ENCODE results near the gene SFTA2.

DNA sequence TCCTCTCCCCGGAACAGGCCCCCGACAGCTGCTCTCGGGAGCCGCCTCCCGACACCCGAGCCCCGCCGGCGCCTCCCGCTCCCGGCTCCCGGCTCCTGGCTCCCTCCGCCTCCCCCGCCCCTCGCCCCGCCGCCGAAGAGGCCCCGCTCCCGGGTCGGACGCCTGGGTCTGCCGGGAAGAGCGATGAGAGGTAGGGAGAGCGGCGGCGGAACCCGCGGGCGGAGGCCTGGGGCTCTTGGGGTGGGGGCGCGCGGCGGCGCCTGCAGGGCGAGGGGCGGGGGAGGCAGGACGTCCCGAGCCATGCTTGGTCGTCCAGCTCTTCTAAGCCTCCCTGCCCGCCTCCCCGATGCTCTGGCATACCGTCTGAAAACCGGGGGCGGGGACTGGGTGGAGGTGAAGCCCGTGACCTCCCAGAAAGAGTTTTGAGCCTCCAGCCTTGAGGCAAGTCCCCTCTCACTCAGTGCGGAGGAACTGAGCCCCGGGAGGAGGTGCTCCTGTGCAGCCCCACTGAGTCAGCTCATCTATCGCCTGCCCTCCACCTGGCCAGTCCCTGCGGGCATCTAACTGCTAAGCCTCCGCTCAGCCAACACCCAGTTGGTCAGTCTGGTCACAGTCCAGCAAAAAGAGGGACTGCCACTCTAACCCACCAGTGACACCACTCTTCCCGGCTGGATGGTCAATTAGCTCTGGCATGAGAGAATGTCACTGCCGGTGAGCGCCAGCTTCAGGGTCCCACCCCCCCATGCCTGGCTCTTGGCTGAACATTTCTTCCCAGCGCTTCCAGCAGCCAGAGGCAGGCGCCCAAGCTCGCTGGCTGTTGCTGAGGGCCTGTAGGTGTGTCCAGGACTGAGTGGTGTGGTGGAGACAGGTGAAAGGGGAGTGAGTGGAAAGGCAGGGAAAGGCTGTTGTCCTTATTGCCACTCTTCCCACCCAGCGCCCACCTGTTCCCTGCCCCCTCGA, 47.2 kb downstream of the SFTA2 start:
- TF ChIP-seq CTCF (IDR thresholded peaks at IDR 0.05), result no peak
- no peak for TF ChIP-seq EZH2 (IDR thresholded peaks at IDR 0.05)
